ENCODE data around the gene QSOX2.
A peak's percentile ranks its signal among the peaks of the same experiment; 100 is the strongest.

QSOX2 gene

GRCh38 chr9:136222906-136223285 lies 22.7 kb downstream of the QSOX2 start:
- Histone ChIP-seq H3K36me3 (ENCODE audit: low read depth) (peaks cover 29% of the 10 kb centered on the region), H3K27ac (ENCODE audit: poor library complexity, severe bottlenecking) (no peak overlapping the region), H3K4me3 (ENCODE audit: severe bottlenecking) (no peak overlapping the region), H3K9me3 (ENCODE audit: severe bottlenecking) (no peaks in the 10 kb centered on the region), H3K4me1 (ENCODE audit: insufficient read depth, poor library complexity, severe bottlenecking) (peaks cover 20% of the 10 kb centered on the region), H3K27me3 (ENCODE audit: insufficient read depth, poor library complexity, severe bottlenecking) (no peaks in the 10 kb centered on the region)
- no peak for ATAC-seq (ENCODE audit: low read depth)
- DNase-seq (ENCODE audit: low spot score): no peak
- TF ChIP-seq, protein P1, sequence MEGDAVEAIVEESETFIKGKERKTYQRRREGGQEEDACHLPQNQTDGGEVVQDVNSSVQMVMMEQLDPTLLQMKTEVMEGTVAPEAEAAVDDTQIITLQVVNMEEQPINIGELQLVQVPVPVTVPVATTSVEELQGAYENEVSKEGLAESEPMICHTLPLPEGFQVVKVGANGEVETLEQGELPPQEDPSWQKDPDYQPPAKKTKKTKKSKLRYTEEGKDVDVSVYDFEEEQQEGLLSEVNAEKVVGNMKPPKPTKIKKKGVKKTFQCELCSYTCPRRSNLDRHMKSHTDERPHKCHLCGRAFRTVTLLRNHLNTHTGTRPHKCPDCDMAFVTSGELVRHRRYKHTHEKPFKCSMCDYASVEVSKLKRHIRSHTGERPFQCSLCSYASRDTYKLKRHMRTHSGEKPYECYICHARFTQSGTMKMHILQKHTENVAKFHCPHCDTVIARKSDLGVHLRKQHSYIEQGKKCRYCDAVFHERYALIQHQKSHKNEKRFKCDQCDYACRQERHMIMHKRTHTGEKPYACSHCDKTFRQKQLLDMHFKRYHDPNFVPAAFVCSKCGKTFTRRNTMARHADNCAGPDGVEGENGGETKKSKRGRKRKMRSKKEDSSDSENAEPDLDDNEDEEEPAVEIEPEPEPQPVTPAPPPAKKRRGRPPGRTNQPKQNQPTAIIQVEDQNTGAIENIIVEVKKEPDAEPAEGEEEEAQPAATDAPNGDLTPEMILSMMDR (IDR thresholded peaks at IDR 0.05; ENCODE audit: poor library complexity, severe bottlenecking): no peak

- H3K36me3 ChIP-seq (ENCODE audit: low read depth): peaks cover 31% of the 10 kb centered on the region
- TF ChIP-seq, protein P1 (IDR thresholded peaks at IDR 0.05; ENCODE audit: poor library complexity, severe bottlenecking): no peak
Observed at GRCh38 chr9:136222166-136222905, 23.3 kb downstream of the QSOX2 start.

GRCh38 chr9:136220017-136220729 lies 25.4 kb downstream of the QSOX2 start:
- peak; percentile 93 for ATAC-seq (ENCODE audit: low read depth)
- DNase-seq (ENCODE audit: low spot score): no peak
- Histone ChIP-seq H3K4me3 (ENCODE audit: severe bottlenecking) (no peak overlapping the region), H3K4me1 (ENCODE audit: insufficient read depth, poor library complexity, severe bottlenecking) (peaks cover 19% of the 10 kb centered on the region), H3K36me3 (ENCODE audit: low read depth) (peaks cover 32% of the 10 kb centered on the region), H3K27ac (ENCODE audit: poor library complexity, severe bottlenecking) (peak overlapping the region; percentile 12), H3K9me3 (ENCODE audit: severe bottlenecking) (no peaks in the 10 kb centered on the region), H3K27me3 (ENCODE audit: insufficient read depth, poor library complexity, severe bottlenecking) (no peaks in the 10 kb centered on the region)
- TF ChIP-seq, protein P1 (IDR thresholded peaks at IDR 0.05; ENCODE audit: poor library complexity, severe bottlenecking): no peak

More at GRCh38 chr9:136222166-136222905, 23.3 kb downstream of the QSOX2 start:
- no peak for DNase-seq (ENCODE audit: low spot score)
- Histone ChIP-seq H3K4me3 (ENCODE audit: severe bottlenecking) (no peak overlapping the region), H3K27ac (ENCODE audit: poor library complexity, severe bottlenecking) (no peak overlapping the region), H3K27me3 (ENCODE audit: insufficient read depth, poor library complexity, severe bottlenecking) (no peaks in the 10 kb centered on the region), H3K4me1 (ENCODE audit: insufficient read depth, poor library complexity, severe bottlenecking) (peaks cover 19% of the 10 kb centered on the region), H3K9me3 (ENCODE audit: severe bottlenecking) (no peaks in the 10 kb centered on the region)
- no peak for ATAC-seq (ENCODE audit: low read depth)

GRCh38 chr9:136219276-136219675 lies 26.3 kb downstream of the QSOX2 start:
- ATAC-seq (ENCODE audit: low read depth) (peak; percentile 63; the same call in 2 of the 3 replicates), DNase-seq (ENCODE audit: low spot score) (no peak)
- Histone ChIP-seq H3K36me3 (ENCODE audit: low read depth) (peaks cover 35% of the 10 kb centered on the region), H3K27ac (ENCODE audit: poor library complexity, severe bottlenecking) (peak overlapping the region; percentile 12), H3K4me1 (ENCODE audit: insufficient read depth, poor library complexity, severe bottlenecking) (peaks cover 19% of the 10 kb centered on the region), H3K27me3 (ENCODE audit: insufficient read depth, poor library complexity, severe bottlenecking) (no peaks in the 10 kb centered on the region), H3K9me3 (ENCODE audit: severe bottlenecking) (no peaks in the 10 kb centered on the region), H3K4me3 (ENCODE audit: severe bottlenecking) (no peak overlapping the region)
- TF ChIP-seq, protein P1 (IDR thresholded peaks at IDR 0.05; ENCODE audit: poor library complexity, severe bottlenecking): no peak
